Head of caudate nucleus (tissue), 42 donors: ENCODE measurements around the gene TCF7.

Experiments used
- DNase-seq, 42 donors: peaks; one replicate each; pipeline versions ENCODE4 v3.0.0 to v3.0.0-alpha.2; 2020 to 2021; ENCODE audit warnings: mixed read lengths in 7 of 42
- intact Hi-C: fragments of 100-400 bp; cut with DNase I; formaldehyde crosslinking; loops from one replicate; pipeline ENCODE4 v1.15.0; 2022

TCF7 gene

GRCh38 chr5:134195666-134196065, 81.2 kb downstream of the TCF7 start:
- intact Hi-C loops: no loop called here
- no peak for DNase-seq
